ENCODE measurements around the gene TFDP1.
"Not testable (repeated sequence)": the region's sequence is repeated elsewhere in the genome, so short reads cannot be mapped to it uniquely, and the experiment has no call there.

The TFDP1 gene

GRCh38 chr13:113612607-113613006 is 28.1 kb downstream of the TFDP1 start:
- Histone ChIP-seq H3K36me3 (ENCODE audit: control insufficient read depth, insufficient read depth, low read length) (peaks cover 10% of the 10 kb centered on the region), H3K4me1 (ENCODE audit: control insufficient read depth, insufficient read depth, low read length, poor library complexity, severe bottlenecking) (no peaks in the 10 kb centered on the region), H3K4me3 (ENCODE audit: insufficient read depth, low read depth, low read length, poor library complexity, severe bottlenecking) (no peak overlapping the region), H3K27ac (ENCODE audit: insufficient read depth, low read length, poor library complexity, severe bottlenecking) (no peak overlapping the region), H3K27me3 (replicated peaks; ENCODE audit: control insufficient read depth, insufficient read depth, low read length, poor library complexity, severe bottlenecking) (no peaks in the 10 kb centered on the region), H3K9me3 (ENCODE audit: control insufficient read depth, low read length) (no peaks in the 10 kb centered on the region)
- no peak for DNase-seq

GRCh38 chr13:113613789-113614379 is 29.3 kb downstream of the TFDP1 start:
- Histone ChIP-seq H3K27me3 (replicated peaks; ENCODE audit: control insufficient read depth, insufficient read depth, low read length, poor library complexity, severe bottlenecking) (no peaks in the 10 kb centered on the region), H3K27ac (ENCODE audit: insufficient read depth, low read length, poor library complexity, severe bottlenecking) (no peak overlapping the region), H3K4me1 (ENCODE audit: control insufficient read depth, insufficient read depth, low read length, poor library complexity, severe bottlenecking) (no peaks in the 10 kb centered on the region), H3K4me3 (ENCODE audit: insufficient read depth, low read depth, low read length, poor library complexity, severe bottlenecking) (no peak overlapping the region), H3K9me3 (ENCODE audit: control insufficient read depth, low read length) (no peaks in the 10 kb centered on the region), H3K36me3 (ENCODE audit: control insufficient read depth, insufficient read depth, low read length) (peaks cover 10% of the 10 kb centered on the region)
- DNase-seq = no peak

- peaks cover 5% of the 10 kb centered on the region for H3K36me3 ChIP-seq (ENCODE audit: control insufficient read depth, insufficient read depth, low read length)
- no peak for DNase-seq
- H3K4me3 ChIP-seq (ENCODE audit: insufficient read depth, low read depth, low read length, poor library complexity, severe bottlenecking) = no peak overlapping the region
- no peaks in the 10 kb centered on the region for H3K27me3 ChIP-seq (replicated peaks; ENCODE audit: control insufficient read depth, insufficient read depth, low read length, poor library complexity, severe bottlenecking)
- no peaks in the 10 kb centered on the region for H3K4me1 ChIP-seq (ENCODE audit: control insufficient read depth, insufficient read depth, low read length, poor library complexity, severe bottlenecking)
- H3K9me3 ChIP-seq (ENCODE audit: control insufficient read depth, low read length) = no peaks in the 10 kb centered on the region
- no peak overlapping the region for H3K27ac ChIP-seq (ENCODE audit: insufficient read depth, low read length, poor library complexity, severe bottlenecking)
Measured at GRCh38 chr13:113616281-113616906, 31.8 kb downstream of the TFDP1 start.

- H3K27ac ChIP-seq (ENCODE audit: insufficient read depth, low read length, poor library complexity, severe bottlenecking) = no peak overlapping the region
- no peaks in the 10 kb centered on the region for H3K4me1 ChIP-seq (ENCODE audit: control insufficient read depth, insufficient read depth, low read length, poor library complexity, severe bottlenecking)
- peaks cover 2% of the 10 kb centered on the region for H3K36me3 ChIP-seq (ENCODE audit: control insufficient read depth, insufficient read depth, low read length)
- H3K4me3 ChIP-seq (ENCODE audit: insufficient read depth, low read depth, low read length, poor library complexity, severe bottlenecking) = no peak overlapping the region
- no peaks in the 10 kb centered on the region for H3K9me3 ChIP-seq (ENCODE audit: control insufficient read depth, low read length)
- no peak for DNase-seq
- H3K27me3 ChIP-seq (replicated peaks; ENCODE audit: control insufficient read depth, insufficient read depth, low read length, poor library complexity, severe bottlenecking) = no peaks in the 10 kb centered on the region
Measured at GRCh38 chr13:113616991-113617749, 32.6 kb downstream of the TFDP1 start.

GRCh38 chr13:113617961-113618360 is 33.4 kb downstream of the TFDP1 start:
- H3K27me3 ChIP-seq (replicated peaks; ENCODE audit: control insufficient read depth, insufficient read depth, low read length, poor library complexity, severe bottlenecking) = no peaks in the 10 kb centered on the region
- no peaks in the 10 kb centered on the region for H3K9me3 ChIP-seq (ENCODE audit: control insufficient read depth, low read length)
- no peaks in the 10 kb centered on the region for H3K36me3 ChIP-seq (ENCODE audit: control insufficient read depth, insufficient read depth, low read length)
- H3K4me1 ChIP-seq (ENCODE audit: control insufficient read depth, insufficient read depth, low read length, poor library complexity, severe bottlenecking) = no peaks in the 10 kb centered on the region
- no peak for DNase-seq
- H3K4me3 ChIP-seq (ENCODE audit: insufficient read depth, low read depth, low read length, poor library complexity, severe bottlenecking) = no peak overlapping the region
- no peak overlapping the region for H3K27ac ChIP-seq (ENCODE audit: insufficient read depth, low read length, poor library complexity, severe bottlenecking)

- Histone ChIP-seq H3K36me3 (ENCODE audit: control insufficient read depth, insufficient read depth, low read length) (no peaks in the 10 kb centered on the region), H3K27me3 (replicated peaks; ENCODE audit: control insufficient read depth, insufficient read depth, low read length, poor library complexity, severe bottlenecking) (no peaks in the 10 kb centered on the region), H3K4me1 (ENCODE audit: control insufficient read depth, insufficient read depth, low read length, poor library complexity, severe bottlenecking) (no peaks in the 10 kb centered on the region), H3K27ac (ENCODE audit: insufficient read depth, low read length, poor library complexity, severe bottlenecking) (no peak overlapping the region), H3K4me3 (ENCODE audit: insufficient read depth, low read depth, low read length, poor library complexity, severe bottlenecking) (no peak overlapping the region), H3K9me3 (ENCODE audit: control insufficient read depth, low read length) (no peaks in the 10 kb centered on the region)
- DNase-seq = no peak
Measured at GRCh38 chr13:113618455-113618854, 33.9 kb downstream of the TFDP1 start.

GRCh38 chr13:113620036-113620796 is 35.7 kb downstream of the TFDP1 start:
- H3K36me3 ChIP-seq (ENCODE audit: control insufficient read depth, insufficient read depth, low read length) = no peaks in the 10 kb centered on the region
- no peak overlapping the region for H3K4me3 ChIP-seq (ENCODE audit: insufficient read depth, low read depth, low read length, poor library complexity, severe bottlenecking)
- H3K9me3 ChIP-seq (ENCODE audit: control insufficient read depth, low read length) = no peaks in the 10 kb centered on the region
- H3K27me3 ChIP-seq (replicated peaks; ENCODE audit: control insufficient read depth, insufficient read depth, low read length, poor library complexity, severe bottlenecking) = no peaks in the 10 kb centered on the region
- no peak overlapping the region for H3K27ac ChIP-seq (ENCODE audit: insufficient read depth, low read length, poor library complexity, severe bottlenecking)
- no peaks in the 10 kb centered on the region for H3K4me1 ChIP-seq (ENCODE audit: control insufficient read depth, insufficient read depth, low read length, poor library complexity, severe bottlenecking)
- no peak for DNase-seq

- Histone ChIP-seq H3K27me3 (replicated peaks; ENCODE audit: control insufficient read depth, insufficient read depth, low read length, poor library complexity, severe bottlenecking) (no peaks in the 10 kb centered on the region), H3K4me1 (ENCODE audit: control insufficient read depth, insufficient read depth, low read length, poor library complexity, severe bottlenecking) (no peaks in the 10 kb centered on the region), H3K36me3 (ENCODE audit: control insufficient read depth, insufficient read depth, low read length) (no peaks in the 10 kb centered on the region), H3K27ac (ENCODE audit: insufficient read depth, low read length, poor library complexity, severe bottlenecking) (no peak overlapping the region), H3K9me3 (ENCODE audit: control insufficient read depth, low read length) (no peaks in the 10 kb centered on the region), H3K4me3 (ENCODE audit: insufficient read depth, low read depth, low read length, poor library complexity, severe bottlenecking) (no peak overlapping the region)
- DNase-seq = no peak
Measured at GRCh38 chr13:113621046-113621445, 36.5 kb downstream of the TFDP1 start.

- not testable (repeated sequence) for H3K36me3 ChIP-seq (ENCODE audit: control insufficient read depth, insufficient read depth, low read length); H3K4me3 ChIP-seq (ENCODE audit: insufficient read depth, low read depth, low read length, poor library complexity, severe bottlenecking); H3K27me3 ChIP-seq (replicated peaks; ENCODE audit: control insufficient read depth, insufficient read depth, low read length, poor library complexity, severe bottlenecking); H3K9me3 ChIP-seq (ENCODE audit: control insufficient read depth, low read length); DNase-seq; H3K4me1 ChIP-seq (ENCODE audit: control insufficient read depth, insufficient read depth, low read length, poor library complexity, severe bottlenecking); H3K27ac ChIP-seq (ENCODE audit: insufficient read depth, low read length, poor library complexity, severe bottlenecking)
Measured at GRCh38 chr13:113621498-113621897, 36.9 kb downstream of the TFDP1 start.
